ENCODE measurements around the gene ZNF622.

The ZNF622 gene, protein sequence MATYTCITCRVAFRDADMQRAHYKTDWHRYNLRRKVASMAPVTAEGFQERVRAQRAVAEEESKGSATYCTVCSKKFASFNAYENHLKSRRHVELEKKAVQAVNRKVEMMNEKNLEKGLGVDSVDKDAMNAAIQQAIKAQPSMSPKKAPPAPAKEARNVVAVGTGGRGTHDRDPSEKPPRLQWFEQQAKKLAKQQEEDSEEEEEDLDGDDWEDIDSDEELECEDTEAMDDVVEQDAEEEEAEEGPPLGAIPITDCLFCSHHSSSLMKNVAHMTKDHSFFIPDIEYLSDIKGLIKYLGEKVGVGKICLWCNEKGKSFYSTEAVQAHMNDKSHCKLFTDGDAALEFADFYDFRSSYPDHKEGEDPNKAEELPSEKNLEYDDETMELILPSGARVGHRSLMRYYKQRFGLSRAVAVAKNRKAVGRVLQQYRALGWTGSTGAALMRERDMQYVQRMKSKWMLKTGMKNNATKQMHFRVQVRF

GRCh38 chr5:16465544-16466432 lies at the start of gene ZNF622:
Gene ZNF622 (minus strand): TSS chr5:16465800. CDS start chr5:16465665, 135 bp downstream.
- H3K9me3 ChIP-seq (ENCODE audit: insufficient read depth, low read depth, low read length), result no peaks in the 10 kb centered on the region
- H3K9ac ChIP-seq (ENCODE audit: low read depth, low read length), result peak within 1 kb of the TSS; percentile 88
- peaks cover 32% of the 10 kb centered on the region for H3K36me3 ChIP-seq (ENCODE audit: insufficient read depth, low read depth, low read length)
- H3K27ac ChIP-seq (ENCODE audit: low read length), result peak within 1 kb of the TSS; percentile 10
- H3K4me3 ChIP-seq (ENCODE audit: low read length), result peak within 1 kb of the TSS; percentile 92
- no peaks in the 10 kb centered on the region for H3K27me3 ChIP-seq (ENCODE audit: insufficient read depth, low read length)
- H3K4me1 ChIP-seq (ENCODE audit: insufficient read depth, low read length), result peaks cover 10% of the 10 kb centered on the region

DNA sequence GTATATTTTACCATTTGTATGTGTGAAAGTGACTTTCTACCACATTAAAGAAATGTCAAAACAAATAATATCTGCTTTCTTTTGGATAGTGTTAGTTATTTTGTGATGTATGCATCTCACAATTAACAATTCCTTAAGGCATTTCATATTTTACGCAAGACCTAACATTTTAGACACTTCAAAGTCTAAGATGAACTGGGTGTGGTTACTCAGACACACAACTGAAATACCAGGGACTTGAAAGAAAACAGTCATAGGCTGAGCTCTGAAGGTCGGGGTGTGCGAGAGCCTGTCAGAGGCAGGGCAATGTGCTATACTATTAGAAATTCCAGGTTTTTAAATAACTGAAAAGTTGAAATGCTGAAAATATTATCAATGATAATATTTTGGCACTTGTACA lies 44.5 kb upstream of the ZNF622 start:
- Histone ChIP-seq H3K4me3 (ENCODE audit: low read length) (no peak overlapping the region), H3K4me1 (ENCODE audit: insufficient read depth, low read length) (peaks cover 12% of the 10 kb centered on the region)

GRCh38 chr5:16508730-16509531 lies 43.3 kb upstream of the ZNF622 start:
- H3K27ac ChIP-seq (ENCODE audit: low read length), result no peak overlapping the region
- no peaks in the 10 kb centered on the region for H3K9me3 ChIP-seq (ENCODE audit: insufficient read depth, low read depth, low read length)
- H3K4me1 ChIP-seq (ENCODE audit: insufficient read depth, low read length), result peaks cover 12% of the 10 kb centered on the region
- peak overlapping the region; percentile 32; the same call in 1 of the 2 replicates for H3K4me3 ChIP-seq (ENCODE audit: low read length)
- no peaks in the 10 kb centered on the region for H3K36me3 ChIP-seq (ENCODE audit: insufficient read depth, low read depth, low read length)
- no peaks in the 10 kb centered on the region for H3K27me3 ChIP-seq (ENCODE audit: insufficient read depth, low read length)
- H3K9ac ChIP-seq (ENCODE audit: low read depth, low read length), result no peak overlapping the region

More for the DNA sequence above, 44.5 kb upstream of the ZNF622 start:
- no peaks in the 10 kb centered on the region for H3K9me3 ChIP-seq (ENCODE audit: insufficient read depth, low read depth, low read length)
- no peaks in the 10 kb centered on the region for H3K36me3 ChIP-seq (ENCODE audit: insufficient read depth, low read depth, low read length)
- H3K9ac ChIP-seq (ENCODE audit: low read depth, low read length), result no peak overlapping the region
- no peaks in the 10 kb centered on the region for H3K27me3 ChIP-seq (ENCODE audit: insufficient read depth, low read length)
- H3K27ac ChIP-seq (ENCODE audit: low read length), result no peak overlapping the region

- Histone ChIP-seq H3K27me3 (ENCODE audit: insufficient read depth, low read length) (no peaks in the 10 kb centered on the region), H3K4me1 (ENCODE audit: insufficient read depth, low read length) (peaks cover 12% of the 10 kb centered on the region), H3K27ac (ENCODE audit: low read length) (no peak overlapping the region), H3K9me3 (ENCODE audit: insufficient read depth, low read depth, low read length) (no peaks in the 10 kb centered on the region), H3K9ac (ENCODE audit: low read depth, low read length) (no peak overlapping the region), H3K4me3 (ENCODE audit: low read length) (no peak overlapping the region), H3K36me3 (ENCODE audit: insufficient read depth, low read depth, low read length) (no peaks in the 10 kb centered on the region)
Measured at GRCh38 chr5:16507716-16508115, 42.1 kb upstream of the ZNF622 start.

DNA sequence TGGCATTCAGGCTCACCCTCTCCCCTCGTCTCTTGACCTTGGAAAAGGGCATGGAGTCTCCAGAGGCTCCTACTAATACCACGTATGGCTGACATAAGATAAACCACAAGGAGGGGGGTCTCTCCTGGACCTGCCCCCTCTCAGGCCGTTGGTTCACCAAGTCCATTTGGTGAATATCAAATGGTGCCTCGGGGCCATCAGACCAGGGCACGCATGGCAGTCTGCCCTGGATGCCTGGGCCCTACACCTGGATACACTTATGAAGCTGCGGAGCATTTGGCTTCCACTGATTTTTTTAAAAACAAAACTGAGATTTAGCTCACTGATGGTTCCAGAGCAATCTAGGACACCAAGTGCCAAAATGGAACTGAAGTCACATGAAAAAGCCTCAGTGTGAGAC lies 40.3 kb upstream of the ZNF622 start:
- H3K9ac ChIP-seq (ENCODE audit: low read depth, low read length), result no peak overlapping the region
- H3K36me3 ChIP-seq (ENCODE audit: insufficient read depth, low read depth, low read length), result no peaks in the 10 kb centered on the region

GRCh38 chr5:16505140-16505891 lies 39.7 kb upstream of the ZNF622 start:
- Histone ChIP-seq H3K36me3 (ENCODE audit: insufficient read depth, low read depth, low read length) (no peaks in the 10 kb centered on the region), H3K4me1 (ENCODE audit: insufficient read depth, low read length) (peaks cover 12% of the 10 kb centered on the region), H3K9ac (ENCODE audit: low read depth, low read length) (no peak overlapping the region), H3K27me3 (ENCODE audit: insufficient read depth, low read length) (no peaks in the 10 kb centered on the region), H3K4me3 (ENCODE audit: low read length) (no peak overlapping the region), H3K9me3 (ENCODE audit: insufficient read depth, low read depth, low read length) (no peaks in the 10 kb centered on the region), H3K27ac (ENCODE audit: low read length) (no peak overlapping the region)

More for the DNA sequence above, 40.3 kb upstream of the ZNF622 start:
- H3K4me3 ChIP-seq (ENCODE audit: low read length), result no peak overlapping the region
- no peak overlapping the region for H3K27ac ChIP-seq (ENCODE audit: low read length)
- H3K4me1 ChIP-seq (ENCODE audit: insufficient read depth, low read length), result peaks cover 12% of the 10 kb centered on the region
- H3K9me3 ChIP-seq (ENCODE audit: insufficient read depth, low read depth, low read length), result no peaks in the 10 kb centered on the region
- H3K27me3 ChIP-seq (ENCODE audit: insufficient read depth, low read length), result no peaks in the 10 kb centered on the region

DNA sequence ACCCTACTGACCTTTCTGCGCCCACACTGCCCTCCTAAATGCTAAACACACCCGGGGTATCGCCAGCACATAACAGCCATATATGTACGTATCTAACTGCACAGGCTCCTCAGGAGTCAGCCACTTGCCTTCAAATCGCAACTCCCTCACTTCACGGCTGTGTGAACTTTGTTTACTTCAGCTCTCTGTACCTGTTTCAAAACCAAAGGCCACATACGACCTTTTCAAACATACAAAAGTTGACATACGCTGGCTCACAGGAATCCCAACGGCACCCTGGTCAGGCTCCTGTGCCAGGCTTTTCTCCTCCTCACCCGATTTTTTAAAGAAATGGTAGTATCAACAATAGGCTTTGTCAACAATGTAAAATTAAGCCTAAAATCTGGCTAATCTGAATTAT lies 39.0 kb upstream of the ZNF622 start:
- Histone ChIP-seq H3K27ac (ENCODE audit: low read length) (no peak overlapping the region), H3K9me3 (ENCODE audit: insufficient read depth, low read depth, low read length) (no peaks in the 10 kb centered on the region), H3K27me3 (ENCODE audit: insufficient read depth, low read length) (no peaks in the 10 kb centered on the region), H3K4me3 (ENCODE audit: low read length) (no peak overlapping the region), H3K4me1 (ENCODE audit: insufficient read depth, low read length) (peaks cover 12% of the 10 kb centered on the region), H3K36me3 (ENCODE audit: insufficient read depth, low read depth, low read length) (no peaks in the 10 kb centered on the region), H3K9ac (ENCODE audit: low read depth, low read length) (no peak overlapping the region)

DNA sequence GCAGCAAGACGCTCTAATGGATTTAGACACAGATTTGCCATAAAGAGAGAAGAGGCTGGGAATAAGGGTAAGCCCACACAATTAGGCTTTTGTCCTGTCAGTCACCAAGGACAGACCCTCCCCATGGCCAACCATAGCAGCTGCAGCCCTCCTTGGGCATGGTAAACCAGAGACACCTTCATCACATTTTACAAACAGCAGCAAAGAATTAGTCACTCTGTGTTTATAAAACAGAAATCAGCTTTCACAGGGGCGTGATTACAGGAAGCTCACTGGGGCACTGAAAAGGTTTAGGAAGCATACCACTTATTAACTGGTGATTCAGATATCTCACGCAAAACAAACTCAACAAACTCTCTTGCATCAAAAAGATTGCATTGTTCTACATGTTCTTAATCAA lies 37.3 kb upstream of the ZNF622 start:
- Histone ChIP-seq H3K36me3 (ENCODE audit: insufficient read depth, low read depth, low read length) (no peaks in the 10 kb centered on the region), H3K9ac (ENCODE audit: low read depth, low read length) (no peak overlapping the region)

GRCh38 chr5:16500024-16500423 lies 34.4 kb upstream of the ZNF622 start:
- Histone ChIP-seq H3K27me3 (ENCODE audit: insufficient read depth, low read length) (no peaks in the 10 kb centered on the region), H3K9ac (ENCODE audit: low read depth, low read length) (no peak overlapping the region), H3K36me3 (ENCODE audit: insufficient read depth, low read depth, low read length) (no peaks in the 10 kb centered on the region), H3K9me3 (ENCODE audit: insufficient read depth, low read depth, low read length) (peaks cover 18% of the 10 kb centered on the region), H3K27ac (ENCODE audit: low read length) (no peak overlapping the region), H3K4me3 (ENCODE audit: low read length) (no peak overlapping the region), H3K4me1 (ENCODE audit: insufficient read depth, low read length) (no peaks in the 10 kb centered on the region)

More for the DNA sequence above, 37.3 kb upstream of the ZNF622 start:
- Histone ChIP-seq H3K9me3 (ENCODE audit: insufficient read depth, low read depth, low read length) (no peaks in the 10 kb centered on the region), H3K4me1 (ENCODE audit: insufficient read depth, low read length) (peaks cover under 1% of the 10 kb centered on the region), H3K27ac (ENCODE audit: low read length) (no peak overlapping the region), H3K4me3 (ENCODE audit: low read length) (no peak overlapping the region), H3K27me3 (ENCODE audit: insufficient read depth, low read length) (no peaks in the 10 kb centered on the region)

GRCh38 chr5:16497546-16497945 lies 31.9 kb upstream of the ZNF622 start:
- no peaks in the 10 kb centered on the region for H3K4me1 ChIP-seq (ENCODE audit: insufficient read depth, low read length)
- H3K36me3 ChIP-seq (ENCODE audit: insufficient read depth, low read depth, low read length), result no peaks in the 10 kb centered on the region
- no peak overlapping the region for H3K27ac ChIP-seq (ENCODE audit: low read length)
- peaks cover 27% of the 10 kb centered on the region for H3K9me3 ChIP-seq (ENCODE audit: insufficient read depth, low read depth, low read length)
- no peaks in the 10 kb centered on the region for H3K27me3 ChIP-seq (ENCODE audit: insufficient read depth, low read length)
- H3K4me3 ChIP-seq (ENCODE audit: low read length), result no peak overlapping the region
- H3K9ac ChIP-seq (ENCODE audit: low read depth, low read length), result no peak overlapping the region
